GM12878 (cell line): ENCODE results near the gene TARBP1. TPM values are rescaled to one million over a fixed set of nuclear protein-coding genes. Genes with fewer than 3 reads are reported as not detected.

Experiments used
- ATAC-seq: fragments of 200-7000 bp; cut with Tn5 transposase; 3 replicates; pipeline ENCODE4 v1.9.1; 2020; ENCODE audit warnings: mild to moderate bottlenecking, moderate library complexity
- BruUV-seq: library from RNA; stranded (reverse); fragments of 400-500 nt; replicated peaks from 2 replicates; lab custom pipeline; 2021; lab: Mats Ljungman, UMichigan
- CTCF ChIA-PET: fragments of 300-600 bp; sonication (Branson Sonifier 250); formaldehyde crosslinking; extraction: SDS; loops from one replicate; lab custom pipeline; 2021; ENCODE audit warnings: inconsistent platforms; lab: Yijun Ruan, JAX
- POLR2A ChIA-PET: fragments of 350-600 bp; formaldehyde crosslinking; extraction: SDS; loops from one replicate; lab custom pipeline; 2021; ENCODE audit warnings: inconsistent platforms; lab: Charles Lee
- RAD21 ChIA-PET: fragments of 300-600 bp; sonication (Branson Sonifier 250); formaldehyde crosslinking; loops from one replicate; lab custom pipeline; 2023; ENCODE audit warnings: antibody characterized with exemption; ENCODE audit not compliant: unreplicated experiment; lab: Charles Lee
- SMC1A ChIA-PET: fragments of 300-600 bp; sonication (Branson Sonifier 250); formaldehyde crosslinking; loops from one replicate; lab custom pipeline; 2023; ENCODE audit not compliant: unreplicated experiment, uncharacterized antibody; lab: Charles Lee
- DNase-seq: peaks from one replicate; pipeline ENCODE4 v3.0.0-alpha.2; 2011; ENCODE audit warnings: low read depth, low spot score
- FAIRE-seq: peaks from 3 replicates; lab custom pipeline; 2011; peaks lifted over from hg19 to GRCh38; lab: Jason Lieb, UNC
- H2AFZ ChIP-seq: 2 replicates; pipeline ENCODE4 v1.6.0; 2011; ENCODE audit warnings: low read depth, low read length, control low read depth; ENCODE audit not compliant: control insufficient read depth
- H3K27ac ChIP-seq: 2 replicates; pipeline ENCODE4 v1.5.1; 2011; ENCODE audit warnings: control low read depth; ENCODE audit not compliant: control insufficient read depth, insufficient read depth
- H3K27me3 ChIP-seq, 2 experiments: replicated peaks in 1 of 2; 2 replicates each; pipeline versions ENCODE4 v1.6.0 to v1.6.1; 2011; ENCODE audit warnings: low read length in 1 of 2; ENCODE audit not compliant: control insufficient read depth in 2 of 2, insufficient read depth in 2 of 2
- H3K36me3 ChIP-seq, 2 experiments: 2 replicates each; pipeline ENCODE4 v1.5.1; 2011; ENCODE audit warnings: low read length in 1 of 2; ENCODE audit not compliant: control insufficient read depth in 2 of 2, insufficient read depth in 2 of 2
- H3K4me1 ChIP-seq: 2 replicates; pipeline ENCODE4 v1.6.1; 2011; ENCODE audit warnings: mild to moderate bottlenecking, low read length, moderate library complexity, mixed read lengths; ENCODE audit not compliant: control insufficient read depth, insufficient read depth
- H3K4me2 ChIP-seq: 2 replicates; pipeline ENCODE4 v1.6.0; 2011; ENCODE audit warnings: control low read depth; ENCODE audit not compliant: control insufficient read depth, insufficient read depth
- H3K4me3 ChIP-seq: fragments of 200-600 bp; sonication (generic); 2 replicates; pipeline ENCODE4 v1.5.1; 2016
- H3K79me2 ChIP-seq: 2 replicates; pipeline ENCODE4 v1.6.0; 2011; ENCODE audit warnings: low read length; ENCODE audit not compliant: control insufficient read depth, insufficient read depth
- H3K9ac ChIP-seq: 2 replicates; pipeline ENCODE4 v1.8.0; 2011; ENCODE audit warnings: low read length, control low read depth, mixed read lengths; ENCODE audit not compliant: control insufficient read depth, insufficient read depth
- H3K9me3 ChIP-seq: replicated peaks from 3 replicates; pipeline ENCODE4 v1.5.1; 2011; ENCODE audit warnings: mild to moderate bottlenecking, low read length; ENCODE audit not compliant: control insufficient read depth, insufficient read depth
- H4K20me1 ChIP-seq: 2 replicates; pipeline ENCODE4 v1.6.0; 2011; ENCODE audit not compliant: control insufficient read depth, insufficient read depth
- EGR1 ChIP-seq, 2 experiments: IDR thresholded peaks; 1 replicate in 1 of 2; 2 replicates in 1 of 2; pipeline ENCODE4 v1.6.1; 2011 to 2012; ENCODE audit warnings: low read depth in 2 of 2, low read length in 2 of 2, borderline replicate concordance in 1 of 2, mild to moderate bottlenecking in 1 of 2, moderate library complexity in 1 of 2
- FOS ChIP-seq: IDR thresholded peaks from 3 replicates; pipeline ENCODE4 v1.6.1; 2011; ENCODE audit warnings: borderline replicate concordance; ENCODE audit not compliant: insufficient read length; ENCODE audit errors: extremely low read depth
- HDAC6 ChIP-seq: fragments of 200-600 bp; sonication (generic); IDR thresholded peaks from one replicate; pipeline ENCODE4 v1.8.0; 2017; ENCODE audit warnings: antibody characterized with exemption; ENCODE audit not compliant: unreplicated experiment
- IKZF1 ChIP-seq: fragments of 450-650 bp; conservative IDR thresholded peaks from 2 replicates; pipeline ENCODE4 v1.6.1; 2017; ENCODE audit warnings: antibody characterized with exemption, mild to moderate bottlenecking
- JUND ChIP-seq: IDR thresholded peaks from 2 replicates; pipeline ENCODE4 v1.6.1; 2012; ENCODE audit warnings: low read depth, mild to moderate bottlenecking, low read length, improper control_type of control experiment, moderate library complexity
- KLF5 ChIP-seq: fragments of 450-650 bp; IDR thresholded peaks from 2 replicates; pipeline ENCODE4 v1.6.1; 2014; ENCODE audit warnings: mild to moderate bottlenecking; ENCODE audit not compliant: partially characterized antibody
- MEF2B ChIP-seq: fragments of 450-650 bp; IDR thresholded peaks from 2 replicates; pipeline ENCODE4 v1.6.1; 2018; ENCODE audit warnings: mild to moderate bottlenecking, moderate library complexity; ENCODE audit not compliant: partially characterized antibody, poor library complexity, severe bottlenecking
- PML ChIP-seq: IDR thresholded peaks from 2 replicates; pipeline ENCODE4 v1.6.1; 2012; ENCODE audit warnings: low read length, inconsistent platforms
- RELA ChIP-seq: fragments of 450-650 bp; IDR thresholded peaks from 2 replicates; pipeline ENCODE4 v1.8.0; 2014; ENCODE audit warnings: borderline replicate concordance; ENCODE audit not compliant: partially characterized antibody
- RUNX3 ChIP-seq: IDR thresholded peaks from 2 replicates; pipeline ENCODE4 v1.6.1; 2012; ENCODE audit warnings: low read length, inconsistent platforms
- SIX5 ChIP-seq: IDR thresholded peaks from 2 replicates; pipeline ENCODE4 v1.6.1; 2011; ENCODE audit warnings: mild to moderate bottlenecking, low read depth, low read length, moderate library complexity; ENCODE audit not compliant: severe bottlenecking
- SMAD5 ChIP-seq: IDR thresholded peaks from 2 replicates; pipeline ENCODE4 v1.6.1; 2016; ENCODE audit warnings: antibody characterized with exemption, low read depth
- SUZ12 ChIP-seq: fragments of 200-600 bp; sonication (generic); IDR thresholded peaks from one replicate; pipeline ENCODE4 v1.6.1; 2018; ENCODE audit warnings: antibody characterized with exemption, mild to moderate bottlenecking; ENCODE audit not compliant: unreplicated experiment
- TAF1 ChIP-seq: IDR thresholded peaks from 2 replicates; pipeline ENCODE4 v1.6.1; 2011; ENCODE audit warnings: mild to moderate bottlenecking, low read depth, low read length, borderline replicate concordance
- TCF7 ChIP-seq: IDR thresholded peaks from 2 replicates; pipeline ENCODE4 v1.6.1; 2014; ENCODE audit warnings: antibody characterized with exemption, borderline replicate concordance
- ZNF24 ChIP-seq: fragments of 450-650 bp; IDR thresholded peaks from 2 replicates; pipeline ENCODE4 v1.6.1; 2017; ENCODE audit warnings: antibody characterized with exemption, mild to moderate bottlenecking
- WGBS: methylation state at CpG from one replicate; pipeline ENCODE4 v1.1.6; 2016; ENCODE audit warnings: low lambda C conversion rate; ENCODE audit not compliant: insufficient replicate concordance, insufficient coverage; ENCODE audit errors: missing lambda C conversion rate; 5-methylcytosine and 5-hydroxymethylcytosine counted together
- in situ Hi-C: fragments of 300-500 bp; cut with MboI; formaldehyde crosslinking; loops from 9 replicates; pipeline ENCODE4 v1.14.3; 2018; ENCODE audit warnings: mixed read lengths
- intact Hi-C: fragments of 100-400 bp; cut with micrococcal nuclease; formaldehyde crosslinking; loops from one replicate; pipeline ENCODE4 v1.14.2; 2022; ENCODE audit not compliant: unreplicated experiment
- polyA plus RNA-seq, 11 experiments: library from polyadenylated mRNA; depleted of rRNA in 4 of 11; unstranded in 6 of 11; stranded (reverse) in 5 of 11; fragments of >200 nt; fragmentation: Nextera tagmentation in 4 of 11; fragmentation: Illumina TruSeq in 1 of 11; extraction: Ambion mirVana in 4 of 11; extraction: Trizol in 1 of 11; gene quantifications; 1 replicate in 1 of 11; 2 replicates in 10 of 11; pipeline versions ENCODE4 v1.2.1 to v1.2.3, GENCODE V29; 2011 to 2016; ENCODE audit warnings: inconsistent platforms in 2 of 11, missing spikeins in 2 of 11, low read depth in 1 of 11
- total RNA-seq, 4 experiments: library from RNA; depleted of rRNA in 3 of 4; stranded (reverse); fragments of >200 nt in 3 of 4; fragmentation: Illumina TruSeq in 1 of 4; extraction: Trizol in 1 of 4; gene quantifications; 2 replicates each; pipeline versions ENCODE4 v1.2.1 to v1.2.3, GENCODE V29; 2013 to 2021
- TF ChIP-seq, protein P1 (sequence below): IDR thresholded peaks from 2 replicates; pipeline ENCODE4 v1.6.1; 2011; ENCODE audit warnings: mild to moderate bottlenecking, low read depth, low read length, moderate library complexity; ENCODE audit not compliant: insufficient replicate concordance
- TF ChIP-seq, protein P2 (sequence below): fragments of 450-650 bp; IDR thresholded peaks from 2 replicates; pipeline ENCODE4 v1.6.1; 2017; ENCODE audit warnings: low read depth, mild to moderate bottlenecking, moderate library complexity

The TARBP1 gene
- total and polyA plus RNA-seq, 10 of the 15 experiments (the other 5 are each of a cell fraction or from before 2014, with no cell fraction given), result 10.8 to 94.4 (median 35.3) TPM

- FAIRE-seq, result no peak
- H3K4me3 ChIP-seq, result no peak overlapping the region
- peaks cover 0 to 10% of the 10 kb centered on the region in 2 experiments; a peak in 2 of 4 replicates for H3K36me3 ChIP-seq
- intact Hi-C loops, result no loop called here
- no peak overlapping the region for H3K9ac ChIP-seq
- WGBS, result 96% methylated on average over 6 of the region's 6 CpGs
- H2AFZ ChIP-seq, result no peak overlapping the region
- POLR2A ChIA-PET, result no interaction called here
- H3K79me2 ChIP-seq, result peaks cover 1% of the 10 kb centered on the region; the same call in 1 of the 2 replicates
- CTCF ChIA-PET, result interaction anchor here (1.1 to 1.9 kb wide), 2 partner anchors 11 to 28 kb away, joined by 4 read pairs; no protein-coding TSS in a partner anchor
- H4K20me1 ChIP-seq, result no peaks in the 10 kb centered on the region
- H3K27ac ChIP-seq, result no peak overlapping the region
- no peaks in the 10 kb centered on the region for H3K4me1 ChIP-seq
- no peaks in the 10 kb centered on the region for H3K27me3 ChIP-seq
- no peaks in the 10 kb centered on the region for H3K9me3 ChIP-seq
- no peak overlapping the region for H3K4me2 ChIP-seq
- SMC1A ChIA-PET, result interaction anchor here (0.7 kb wide), 1 partner anchor 81 kb away, joined by 3 read pairs; no protein-coding TSS in a partner anchor
- TF ChIP-seq SMAD5, result no peak
- no peak for TF ChIP-seq TAF1
- TF ChIP-seq MEF2B, result no peak
- TF ChIP-seq EGR1 (IDR thresholded peaks at IDR 0.05; ENCODE audit: borderline replicate concordance in 1 of 2, low read depth in 2 of 2, low read length in 2 of 2), result no peak
- TF ChIP-seq JUND, result no peak
- no peak for TF ChIP-seq HDAC6
- no peak for TF ChIP-seq PML
- TF ChIP-seq KLF5, result no peak
- DNase-seq, result no peak
- RAD21 ChIA-PET, result no interaction called here
- BruUV-seq, result no TSS peak
- ATAC-seq, result no peak
- in situ Hi-C loops, result no loop called here
Observed at GRCh38 chr1:234466945-234467344, 12.0 kb downstream of the TARBP1 start.

GRCh38 chr1:234463749-234464148 is 15.2 kb downstream of the TARBP1 start:
- SMC1A ChIA-PET, result no interaction called here
- FAIRE-seq (no peak), DNase-seq (no peak), ATAC-seq (no peak)
- no peak overlapping the region for H3K27ac ChIP-seq
- no peak overlapping the region for H3K4me3 ChIP-seq
- H3K27me3 ChIP-seq, result no peaks in the 10 kb centered on the region
- H3K9ac ChIP-seq, result no peak overlapping the region
- no peaks in the 10 kb centered on the region for H4K20me1 ChIP-seq
- RAD21 ChIA-PET, result no interaction called here
- CTCF ChIA-PET, result no interaction called here
- no peak overlapping the region for H3K4me2 ChIP-seq
- peaks cover 0 to 10% of the 10 kb centered on the region in 2 experiments; a peak in 2 of 4 replicates for H3K36me3 ChIP-seq
- POLR2A ChIA-PET, result no interaction called here
- no TSS peak for BruUV-seq
- no peaks in the 10 kb centered on the region for H3K79me2 ChIP-seq
- no peaks in the 10 kb centered on the region for H3K4me1 ChIP-seq
- intact Hi-C loops, result no loop called here
- in situ Hi-C loops, result no loop called here
- no peak overlapping the region for H2AFZ ChIP-seq
- H3K9me3 ChIP-seq, result no peaks in the 10 kb centered on the region
- no peak for TF ChIP-seq TCF7
- TF ChIP-seq, protein P1, sequence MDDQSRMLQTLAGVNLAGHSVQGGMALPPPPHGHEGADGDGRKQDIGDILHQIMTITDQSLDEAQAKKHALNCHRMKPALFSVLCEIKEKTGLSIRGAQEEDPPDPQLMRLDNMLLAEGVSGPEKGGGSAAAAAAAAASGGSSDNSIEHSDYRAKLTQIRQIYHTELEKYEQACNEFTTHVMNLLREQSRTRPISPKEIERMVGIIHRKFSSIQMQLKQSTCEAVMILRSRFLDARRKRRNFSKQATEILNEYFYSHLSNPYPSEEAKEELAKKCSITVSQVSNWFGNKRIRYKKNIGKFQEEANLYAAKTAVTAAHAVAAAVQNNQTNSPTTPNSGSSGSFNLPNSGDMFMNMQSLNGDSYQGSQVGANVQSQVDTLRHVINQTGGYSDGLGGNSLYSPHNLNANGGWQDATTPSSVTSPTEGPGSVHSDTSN, result no peak
- TF ChIP-seq, protein P2, sequence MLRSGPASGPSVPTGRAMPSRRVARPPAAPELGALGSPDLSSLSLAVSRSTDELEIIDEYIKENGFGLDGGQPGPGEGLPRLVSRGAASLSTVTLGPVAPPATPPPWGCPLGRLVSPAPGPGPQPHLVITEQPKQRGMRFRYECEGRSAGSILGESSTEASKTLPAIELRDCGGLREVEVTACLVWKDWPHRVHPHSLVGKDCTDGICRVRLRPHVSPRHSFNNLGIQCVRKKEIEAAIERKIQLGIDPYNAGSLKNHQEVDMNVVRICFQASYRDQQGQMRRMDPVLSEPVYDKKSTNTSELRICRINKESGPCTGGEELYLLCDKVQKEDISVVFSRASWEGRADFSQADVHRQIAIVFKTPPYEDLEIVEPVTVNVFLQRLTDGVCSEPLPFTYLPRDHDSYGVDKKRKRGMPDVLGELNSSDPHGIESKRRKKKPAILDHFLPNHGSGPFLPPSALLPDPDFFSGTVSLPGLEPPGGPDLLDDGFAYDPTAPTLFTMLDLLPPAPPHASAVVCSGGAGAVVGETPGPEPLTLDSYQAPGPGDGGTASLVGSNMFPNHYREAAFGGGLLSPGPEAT, result no peak
- no peak for TF ChIP-seq RUNX3
- no peak for TF ChIP-seq SIX5
- TF ChIP-seq SMAD5, result no peak
- no peak for TF ChIP-seq FOS
- TF ChIP-seq SUZ12, result no peak
- no peak for TF ChIP-seq ZNF24
- TF ChIP-seq IKZF1, result no peak
- no peak for TF ChIP-seq RELA
